Activated T-cell treated with anti-CD3 and anti-CD28 coated beads, Interleukin-2, amount 50 U/mL, for 48 hours (primary cell): ENCODE data around the gene USP21.

Source experiments
- DNase-seq, 2 experiments: peaks; one replicate each; pipeline ENCODE4 v3.0.0-alpha.2; 2020

Gene USP21

GRCh38 chr1:161172776-161173376, 13.6 kb downstream of the USP21 start:
- no peak for DNase-seq

- DNase-seq: no peak
These were observed 14.4 kb downstream of the USP21 start for GRCh38 chr1:161173711-161174110.

GRCh38 chr1:161174911-161175310, 15.6 kb downstream of the USP21 start:
- no peak for DNase-seq

GRCh38 chr1:161175771-161176453, 16.6 kb downstream of the USP21 start:
- no peak for DNase-seq

GRCh38 chr1:161176468-161177111, 17.3 kb downstream of the USP21 start:
- DNase-seq: no peak

- DNase-seq: peak; percentile 98 to 99
These were observed 18.0 kb downstream of the USP21 start, which contains the start of gene B4GALT3 for GRCh38 chr1:161177112-161177935. Gene B4GALT3, minus strand, starts transcription at chr1:161177507. Its CDS starts 1,447 bp downstream, at chr1:161176060.

GRCh38 chr1:161177936-161178244, 18.6 kb downstream of the USP21 start:
- no peak for DNase-seq

GRCh38 chr1:161179698-161180097, 20.4 kb downstream of the USP21 start:
- no peak for DNase-seq

GRCh38 chr1:161180639-161181038, 21.3 kb downstream of the USP21 start:
- DNase-seq: no peak

- peak; percentile 73 for DNase-seq
These were observed 22.9 kb downstream of the USP21 start for GRCh38 chr1:161182214-161182613.

GRCh38 chr1:161185282-161185682, 26.0 kb downstream of the USP21 start:
- peak; percentile 72 to 73 for DNase-seq

- DNase-seq: no peak
These were observed 26.5 kb downstream of the USP21 start for GRCh38 chr1:161185732-161186311.

GRCh38 chr1:161187311-161187710, 28.0 kb downstream of the USP21 start:
- DNase-seq: no peak

- no peak for DNase-seq
These were observed 29.1 kb downstream of the USP21 start for GRCh38 chr1:161188381-161188780.

GRCh38 chr1:161189036-161189435, 29.7 kb downstream of the USP21 start:
- DNase-seq: no peak

- DNase-seq: no peak
These were observed 31.7 kb downstream of the USP21 start for GRCh38 chr1:161190962-161191521.

- no peak for DNase-seq
These were observed 32.7 kb downstream of the USP21 start for GRCh38 chr1:161191971-161192370.

GRCh38 chr1:161192476-161193465, 33.5 kb downstream of the USP21 start:
- DNase-seq: peak; percentile 74 to 76

- DNase-seq: no peak
These were observed 34.4 kb downstream of the USP21 start for GRCh38 chr1:161193561-161194235.

- no peak for DNase-seq
These were observed 35.9 kb downstream of the USP21 start for GRCh38 chr1:161195171-161195570.

GRCh38 chr1:161196111-161196510, 36.8 kb downstream of the USP21 start:
- no peak for DNase-seq
